Psoas muscle (tissue), 8 donors: ENCODE results near the gene SNED1. TPM values are rescaled to one million over a fixed set of nuclear protein-coding genes. Genes with fewer than 3 reads are reported as not detected.
A peak's percentile ranks its signal among the peaks of the same experiment; 100 is the strongest.

Source experiments
- ATAC-seq, 4 donors: fragments of 200-7000 bp; cut with Tn5 transposase; one replicate each; pipeline ENCODE4 v1.9.1; 2020; ENCODE audit warnings: moderate library complexity in 3 of 4, mild to moderate bottlenecking in 2 of 4
- DNase-seq, 2 donors: peaks; one replicate each; pipeline ENCODE4 v3.0.0-alpha.2; 2020
- H3K27ac ChIP-seq: fragments of 200-600 bp; one replicate; pipeline ENCODE4 v1.8.0; 2022
- H3K27me3 ChIP-seq, 3 donors: fragments of 200-600 bp in 1 of 3; one replicate each; pipeline versions ENCODE4 v1.6.1 to v1.8.0; 2013 to 2022; ENCODE audit warnings: low read length in 2 of 3, mild to moderate bottlenecking in 2 of 3, moderate library complexity in 1 of 3; ENCODE audit not compliant: insufficient read depth in 3 of 3
- H3K36me3 ChIP-seq, 2 donors: fragments of 200-600 bp in 1 of 2; one replicate each; pipeline versions ENCODE4 v1.6.1 to v1.8.0; 2013 to 2022; ENCODE audit warnings: low read depth in 1 of 2, mild to moderate bottlenecking in 1 of 2, moderate library complexity in 1 of 2; ENCODE audit not compliant: insufficient read depth in 1 of 2
- H3K4me1 ChIP-seq: fragments of 200-600 bp; one replicate; pipeline ENCODE4 v1.8.0; 2022
- H3K4me3 ChIP-seq: fragments of 200-600 bp; one replicate; pipeline ENCODE4 v1.8.0; 2022; ENCODE audit warnings: mild to moderate bottlenecking
- H3K9me3 ChIP-seq: fragments of 200-600 bp; one replicate; pipeline ENCODE4 v1.8.0; 2022
- WGBS, 3 donors: extraction: QIAGEN DNeasy Blood & Tissue Kit; methylation state at CpG; one replicate each; pipeline versions ENCODE4 v1.1.6 to v1.1.7; 2013; 5-methylcytosine and 5-hydroxymethylcytosine counted together
- intact Hi-C, 2 donors: fragments of 100-400 bp; cut with DNase I; formaldehyde crosslinking; loops; one replicate each; pipeline versions ENCODE4 v1.11.0 to v1.14.2; 2022
- polyA plus RNA-seq, 3 donors: library from polyadenylated mRNA; stranded (reverse); fragments of 200-250 nt; gene quantifications; one replicate each; pipeline ENCODE4 v1.2.3, GENCODE V29; 2013
- total RNA-seq, 4 donors: library from RNA; stranded (reverse); fragmentation: NEBNext Ultra II Directional in 2 of 4; extraction: Animal tissue kit (Norgen Biotek cat#: 25700) in 2 of 4; gene quantifications; one replicate each; pipeline versions ENCODE4 v1.2.1 to v1.2.4, GENCODE V29; 2021 to 2023
- TF ChIP-seq, protein P1 (sequence below): fragments of 200-600 bp; IDR thresholded peaks from one replicate; pipeline ENCODE4 v1.8.0; 2022; ENCODE audit warnings: antibody characterized with exemption
- donor health status: healthy with polysubstance abuse.
- donor health status: DM: no; HTN: no; CAD: no; lungs with moderate emphysema.
- donor health status: Bipolar disorder and iron deficiency.
- donor health status: healthy.
- donor health status: DM: yes; HTN: yes; CAD: no.
- donor health status: DM: no; HTN: no; CAD: no.
- donor health status: DM: no; HTN: no; CAD: no.
- donor health status: DM: yes; HTN: yes; CAD: no.

SNED1 gene
- total and polyA plus RNA-seq, 7 donors: 7.8 to 36.9 (median 9.2) TPM

DNA sequence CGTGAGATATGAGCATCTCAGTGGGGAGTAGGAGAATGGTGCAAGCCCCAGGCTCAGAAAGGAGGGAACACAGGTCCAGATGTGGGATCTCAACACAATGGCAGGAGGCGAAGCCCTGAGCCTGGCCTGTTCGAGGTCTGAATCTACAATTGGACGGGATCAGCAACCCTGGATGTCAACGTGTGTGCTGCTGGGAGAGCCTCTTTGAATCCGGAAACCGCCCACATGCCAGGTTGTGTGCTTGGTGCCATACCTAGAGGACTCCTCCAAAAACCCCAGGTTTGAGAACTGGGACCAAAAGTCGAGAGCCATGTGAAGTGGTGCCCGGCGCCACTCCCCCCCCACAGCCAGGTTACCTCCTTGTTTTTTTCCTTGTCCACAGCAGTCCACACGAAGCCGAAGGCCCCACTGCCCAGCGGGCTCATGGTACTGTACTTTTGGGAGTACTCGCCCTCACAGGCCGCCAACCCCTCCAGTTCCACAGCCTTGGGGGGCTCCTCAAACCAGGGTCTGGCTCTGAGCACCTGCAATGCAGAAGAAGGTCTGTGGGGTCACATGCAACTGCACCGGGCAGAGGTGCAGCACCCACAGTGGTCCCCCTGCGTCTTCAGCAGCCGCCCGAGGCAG, 124.1 kb downstream of the SNED1 start:
- TF ChIP-seq, protein P1, sequence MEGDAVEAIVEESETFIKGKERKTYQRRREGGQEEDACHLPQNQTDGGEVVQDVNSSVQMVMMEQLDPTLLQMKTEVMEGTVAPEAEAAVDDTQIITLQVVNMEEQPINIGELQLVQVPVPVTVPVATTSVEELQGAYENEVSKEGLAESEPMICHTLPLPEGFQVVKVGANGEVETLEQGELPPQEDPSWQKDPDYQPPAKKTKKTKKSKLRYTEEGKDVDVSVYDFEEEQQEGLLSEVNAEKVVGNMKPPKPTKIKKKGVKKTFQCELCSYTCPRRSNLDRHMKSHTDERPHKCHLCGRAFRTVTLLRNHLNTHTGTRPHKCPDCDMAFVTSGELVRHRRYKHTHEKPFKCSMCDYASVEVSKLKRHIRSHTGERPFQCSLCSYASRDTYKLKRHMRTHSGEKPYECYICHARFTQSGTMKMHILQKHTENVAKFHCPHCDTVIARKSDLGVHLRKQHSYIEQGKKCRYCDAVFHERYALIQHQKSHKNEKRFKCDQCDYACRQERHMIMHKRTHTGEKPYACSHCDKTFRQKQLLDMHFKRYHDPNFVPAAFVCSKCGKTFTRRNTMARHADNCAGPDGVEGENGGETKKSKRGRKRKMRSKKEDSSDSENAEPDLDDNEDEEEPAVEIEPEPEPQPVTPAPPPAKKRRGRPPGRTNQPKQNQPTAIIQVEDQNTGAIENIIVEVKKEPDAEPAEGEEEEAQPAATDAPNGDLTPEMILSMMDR: no peak
- 88 to 95% (median 95%) methylated on average over 19 of the region's 19 CpGs for WGBS, 3 donors
- Histone ChIP-seq H3K27ac (no peak overlapping the region), H3K4me3 (no peak overlapping the region), H3K4me1 (no peaks in the 10 kb centered on the region), H3K27me3 (no peaks in the 10 kb centered on the region), H3K36me3 (no peaks in the 10 kb centered on the region), H3K9me3 (no peaks in the 10 kb centered on the region)
- intact Hi-C loops: no loop called here
- DNase-seq (peak in 1 of 2 donors; percentile 39), ATAC-seq (no peak)

DNA sequence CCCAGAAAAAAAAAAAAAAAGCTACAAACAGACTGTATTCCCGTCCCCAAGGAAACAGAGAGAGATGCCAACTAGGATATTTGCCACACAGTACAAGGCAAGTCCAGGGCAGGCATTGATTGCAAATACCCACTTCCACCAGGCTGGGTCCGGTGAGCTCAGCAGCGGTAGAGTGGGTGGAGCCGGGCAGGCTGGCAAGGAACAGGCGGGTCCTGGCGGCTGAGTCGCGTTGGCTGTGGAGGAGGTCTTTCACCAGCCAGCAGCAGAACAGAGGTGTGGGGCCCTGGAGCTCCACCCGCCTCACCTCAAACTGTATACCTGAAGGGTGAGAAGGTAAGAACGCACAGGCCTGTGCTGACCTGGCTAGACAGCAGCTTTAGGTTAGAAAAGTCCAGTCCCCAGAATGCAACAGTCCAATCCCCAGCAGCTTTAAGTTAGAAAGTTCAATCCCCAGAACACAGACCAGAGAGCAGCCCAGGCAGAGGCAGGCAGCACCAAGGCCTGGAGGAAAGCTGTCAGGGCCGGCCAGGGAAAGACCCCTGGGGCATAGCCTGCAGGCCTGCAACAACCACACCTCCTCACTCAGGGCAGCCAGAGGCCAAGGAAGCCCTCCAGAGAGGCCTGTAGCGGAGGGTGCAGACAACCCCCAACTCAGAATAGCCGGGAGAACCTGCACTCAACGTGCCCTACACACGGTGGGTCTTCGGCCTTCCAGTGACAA, 125.6 kb downstream of the SNED1 start:
- H3K36me3 ChIP-seq: no peaks in the 10 kb centered on the region
- H3K27ac ChIP-seq: no peak overlapping the region
- no peaks in the 10 kb centered on the region for H3K27me3 ChIP-seq
- no peaks in the 10 kb centered on the region for H3K4me1 ChIP-seq
- H3K4me3 ChIP-seq: no peak overlapping the region
- peak in 1 of 4 donors; percentile 13 for ATAC-seq
- H3K9me3 ChIP-seq: no peaks in the 10 kb centered on the region
- WGBS, 3 donors: 80 to 86% (median 82%) methylated on average over 16 of the region's 16 CpGs
- TF ChIP-seq, protein P1: no peak
- peak in 1 of 2 donors; percentile 54 for DNase-seq
- intact Hi-C loops: no loop called here

DNA sequence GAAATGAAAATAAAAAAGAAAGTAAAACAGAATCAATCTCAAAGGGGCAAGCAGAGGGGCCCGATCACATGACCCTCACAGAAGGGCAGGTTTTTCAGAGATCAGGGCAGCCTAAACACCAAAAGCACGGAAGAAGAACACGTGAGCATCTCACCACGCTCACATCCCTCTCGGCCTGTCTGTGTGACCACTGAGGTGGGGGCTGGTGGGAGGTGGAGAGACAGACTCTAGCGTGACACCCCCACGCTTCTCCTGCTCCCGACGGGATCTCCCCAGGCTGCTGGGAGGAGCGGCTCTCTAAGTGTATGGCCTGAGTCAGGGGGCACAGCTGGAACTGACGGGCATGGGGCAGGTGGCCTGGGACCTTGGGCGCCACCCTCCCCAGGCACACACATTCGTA, 127.2 kb downstream of the SNED1 start:
- Histone ChIP-seq H3K27me3 (no peaks in the 10 kb centered on the region), H3K9me3 (no peaks in the 10 kb centered on the region), H3K36me3 (no peaks in the 10 kb centered on the region), H3K4me1 (no peaks in the 10 kb centered on the region), H3K4me3 (no peak overlapping the region), H3K27ac (no peak overlapping the region)
- intact Hi-C loops: no loop called here
- no peak for ATAC-seq
- 90 to 94% (median 92%) methylated on average over 13 of the region's 13 CpGs for WGBS, 3 donors
- DNase-seq: peak in 1 of 2 donors; percentile 42
- TF ChIP-seq, protein P1: no peak

DNA sequence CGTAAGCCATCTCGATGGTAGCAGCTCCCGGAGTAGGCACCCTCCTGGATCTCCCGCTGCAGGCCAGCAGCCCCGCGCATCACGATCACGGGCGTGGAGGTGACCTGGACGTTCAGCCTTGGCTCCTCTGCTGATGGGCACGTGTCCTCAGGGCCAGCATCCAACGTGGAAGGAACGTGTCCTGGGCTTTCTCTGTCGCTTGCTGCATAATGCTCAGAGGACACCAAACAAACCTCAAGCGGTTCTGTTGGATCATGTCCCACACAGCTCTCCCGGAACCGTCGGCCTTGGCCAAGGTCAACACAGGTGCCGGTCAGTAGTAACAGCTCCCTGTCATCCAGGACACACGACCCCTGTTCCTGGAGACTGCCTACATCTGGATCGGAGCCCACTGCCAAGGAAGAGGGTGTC, 127.8 kb downstream of the SNED1 start:
- no peaks in the 10 kb centered on the region for H3K27me3 ChIP-seq
- no peak overlapping the region for H3K27ac ChIP-seq
- no peaks in the 10 kb centered on the region for H3K9me3 ChIP-seq
- whole genome bisulfite sequencing, 3 donors: 81 to 86% (median 84%) methylated on average over 21 of the region's 21 CpGs
- H3K4me1 ChIP-seq: no peaks in the 10 kb centered on the region
- H3K36me3 ChIP-seq: no peaks in the 10 kb centered on the region
- no peak overlapping the region for H3K4me3 ChIP-seq
- intact Hi-C loops: no loop called here
- TF ChIP-seq, protein P1: no peak
- peak in 1 of 2 donors; percentile 28 for DNase-seq
- ATAC-seq: no peak
